ENCODE measurements around the gene LGALS7B. TPM values are rescaled to one million over a fixed set of nuclear protein-coding genes. Genes with fewer than 3 reads are reported as not detected.

Gene LGALS7B
- total RNA-seq, 2 donors from 2014 or later = not detected

GRCh38 chr19:38773469-38774177 lies 15.4 kb upstream of the LGALS7B start, which contains the start of gene LGALS7:
Gene LGALS7 (minus strand): TSS chr19:38773517. CDS start chr19:38773492, 25 bp downstream.
- 59 to 85% methylated on average over 4 to 11 of the region's 14 CpGs for WGBS, 2 donors
- intact Hi-C loops (cut with DNase I) = no loop called here
- Histone ChIP-seq H3K27me3 (no peaks in the 10 kb centered on the region), H3K9me3 (no peaks in the 10 kb centered on the region), H3K4me1 (peaks cover 4% of the 10 kb centered on the region), H3K27ac (no peak within 1 kb of the TSS), H3K4me3 (no peak within 1 kb of the TSS), H3K36me3 (replicated peaks in 1 of 2; ENCODE audit: insufficient read depth in 1 of 2, low read depth in 2 of 2) (no peaks in the 10 kb centered on the region)
- TF ChIP-seq CTCF (IDR thresholded peaks at IDR 0.05) (no peak), POLR2A (IDR thresholded peaks at IDR 0.05) (no peak)
- DNase-seq (no peak), ATAC-seq (no peak)

- H3K27me3 ChIP-seq = no peaks in the 10 kb centered on the region
- H3K9me3 ChIP-seq = no peaks in the 10 kb centered on the region
- no peaks in the 10 kb centered on the region for H3K36me3 ChIP-seq (replicated peaks in 1 of 2; ENCODE audit: insufficient read depth in 1 of 2, low read depth in 2 of 2)
- intact Hi-C loops (cut with DNase I) = no loop called here
- WGBS, 2 donors = 76 to 83% methylated on average over 8 to 12 of the region's 13 CpGs
- TF ChIP-seq CTCF (IDR thresholded peaks at IDR 0.05) (no peak), POLR2A (IDR thresholded peaks at IDR 0.05) (no peak)
- H3K4me3 ChIP-seq = no peak overlapping the region
- no peak for DNase-seq
- peaks cover 4% of the 10 kb centered on the region for H3K4me1 ChIP-seq
- H3K27ac ChIP-seq = no peak overlapping the region
- no peak for ATAC-seq
Observed at GRCh38 chr19:38774181-38774950, 14.6 kb upstream of the LGALS7B start.

- intact Hi-C loops (cut with DNase I) = no loop called here
- Histone ChIP-seq H3K36me3 (replicated peaks in 1 of 2; ENCODE audit: insufficient read depth in 1 of 2, low read depth in 2 of 2) (no peaks in the 10 kb centered on the region), H3K27ac (no peak overlapping the region), H3K4me3 (no peak overlapping the region), H3K27me3 (no peaks in the 10 kb centered on the region), H3K9me3 (no peaks in the 10 kb centered on the region), H3K4me1 (no peaks in the 10 kb centered on the region)
- no peak for TF ChIP-seq POLR2A (IDR thresholded peaks at IDR 0.05)
- no peak for TF ChIP-seq CTCF (IDR thresholded peaks at IDR 0.05)
- DNase-seq (no peak), ATAC-seq (no peak)
- WGBS, 2 donors = 47 to 61% methylated on average over 7 of the region's 7 CpGs
Observed at GRCh38 chr19:38778733-38779132, 10.3 kb upstream of the LGALS7B start.

GRCh38 chr19:38780443-38780842 lies 8.6 kb upstream of the LGALS7B start:
- WGBS, 2 donors = 67% methylated on average over 7 of the region's 7 CpGs
- no peak for DNase-seq
- no peak for ATAC-seq
- H3K27me3 ChIP-seq = no peaks in the 10 kb centered on the region
- TF ChIP-seq CTCF (IDR thresholded peaks at IDR 0.05) (no peak), POLR2A (IDR thresholded peaks at IDR 0.05) (no peak)
- H3K4me3 ChIP-seq = no peak overlapping the region
- H3K9me3 ChIP-seq = no peaks in the 10 kb centered on the region
- intact Hi-C loops (cut with DNase I) = no loop called here
- H3K36me3 ChIP-seq (replicated peaks in 1 of 2; ENCODE audit: insufficient read depth in 1 of 2, low read depth in 2 of 2) = no peaks in the 10 kb centered on the region
- peaks cover 7% of the 10 kb centered on the region for H3K4me1 ChIP-seq
- no peak overlapping the region for H3K27ac ChIP-seq
